ENCODE measurements around the gene SYNJ1. TPM values are rescaled to one million over a fixed set of nuclear protein-coding genes. Genes with fewer than 3 reads are reported as not detected.

SYNJ1 gene
- polyA plus RNA-seq, 3 donors = 4.0 to 16.5 (median 8.1) TPM

DNA sequence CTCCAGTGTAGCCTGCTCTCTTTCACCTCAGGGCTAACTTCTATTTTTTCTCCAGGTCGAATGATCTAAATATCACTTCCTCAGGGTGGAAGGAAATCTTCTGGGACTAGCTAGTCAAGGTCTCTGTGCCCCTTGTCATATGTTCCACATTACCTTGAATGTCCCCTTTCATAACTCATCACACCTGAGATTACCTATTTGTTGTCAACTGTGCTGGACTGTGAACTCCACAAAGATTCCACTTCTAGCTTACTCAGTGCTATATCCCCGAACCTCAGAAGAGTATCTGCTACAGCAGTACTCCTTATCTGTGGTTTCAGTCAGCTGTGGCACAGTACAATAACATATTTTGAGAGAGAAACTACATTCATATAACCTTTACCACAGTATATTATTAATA is 14.6 kb upstream of the SYNJ1 start:
- peaks cover 86 to 95% of the 10 kb centered on the region in 2 donors for H3K36me3 Mint-ChIP-seq
- H3K4me3 Mint-ChIP-seq = no peak overlapping the region

GRCh38 chr21:32741336-32741735 is 13.5 kb upstream of the SYNJ1 start:
- no peaks in the 10 kb centered on the region for H3K27me3 Mint-ChIP-seq (ENCODE audit: low read depth in 3 of 3)
- H3K79me2 ChIP-seq (ENCODE audit: insufficient read depth, low read length) = no peaks in the 10 kb centered on the region
- WGBS (ENCODE audit: insufficient coverage) = 90% methylated on average over 2 of the region's 3 CpGs
- peaks cover 92 to 99% of the 10 kb centered on the region in 2 donors for H3K36me3 ChIP-seq (replicated peaks in 1 of 2; ENCODE audit: control insufficient read depth in 1 of 2, insufficient read depth in 2 of 2, low read length in 2 of 2)
- H3K9me3 ChIP-seq (replicated peaks in 1 of 2; ENCODE audit: control insufficient read depth in 1 of 2, insufficient read depth in 1 of 2, low read length in 2 of 2) = no peaks in the 10 kb centered on the region
- H3K9me3 Mint-ChIP-seq = no peaks in the 10 kb centered on the region
- H3K27ac ChIP-seq (ENCODE audit: low read depth in 1 of 2, low read length in 2 of 2) = no peak overlapping the region
- H3K4me2 ChIP-seq (replicated peaks; ENCODE audit: extremely low read depth, low read length, poor library complexity, severe bottlenecking) = no peak overlapping the region
- no peak overlapping the region for H3K4me3 Mint-ChIP-seq
- no peaks in the 10 kb centered on the region for H3K4me1 Mint-ChIP-seq
- no peaks in the 10 kb centered on the region for H3K4me1 ChIP-seq (ENCODE audit: control insufficient read depth in 1 of 2, insufficient read depth in 2 of 2, low read length in 2 of 2)
- H3K4me3 ChIP-seq (replicated peaks in 1 of 3; ENCODE audit: low read depth in 2 of 3, low read length in 3 of 3) = no peak overlapping the region
- intact Hi-C loops (cut with micrococcal nuclease) = no loop called here
- no peak overlapping the region for H2AFZ ChIP-seq (ENCODE audit: insufficient read depth, low read depth, low read length, poor library complexity, severe bottlenecking)
- no peak overlapping the region for H3K9ac ChIP-seq (ENCODE audit: insufficient read depth, low read length, poor library complexity, severe bottlenecking)
- no peaks in the 10 kb centered on the region for H4K20me1 ChIP-seq (ENCODE audit: insufficient read depth, low read length)
- DNase-seq = no peak
- H3K36me3 Mint-ChIP-seq = peaks cover 80 to 92% of the 10 kb centered on the region in 2 donors
- H3K27me3 ChIP-seq (ENCODE audit: control insufficient read depth in 2 of 2, insufficient read depth in 2 of 2, low read length in 2 of 2) = no peaks in the 10 kb centered on the region
- TF ChIP-seq, protein P1, sequence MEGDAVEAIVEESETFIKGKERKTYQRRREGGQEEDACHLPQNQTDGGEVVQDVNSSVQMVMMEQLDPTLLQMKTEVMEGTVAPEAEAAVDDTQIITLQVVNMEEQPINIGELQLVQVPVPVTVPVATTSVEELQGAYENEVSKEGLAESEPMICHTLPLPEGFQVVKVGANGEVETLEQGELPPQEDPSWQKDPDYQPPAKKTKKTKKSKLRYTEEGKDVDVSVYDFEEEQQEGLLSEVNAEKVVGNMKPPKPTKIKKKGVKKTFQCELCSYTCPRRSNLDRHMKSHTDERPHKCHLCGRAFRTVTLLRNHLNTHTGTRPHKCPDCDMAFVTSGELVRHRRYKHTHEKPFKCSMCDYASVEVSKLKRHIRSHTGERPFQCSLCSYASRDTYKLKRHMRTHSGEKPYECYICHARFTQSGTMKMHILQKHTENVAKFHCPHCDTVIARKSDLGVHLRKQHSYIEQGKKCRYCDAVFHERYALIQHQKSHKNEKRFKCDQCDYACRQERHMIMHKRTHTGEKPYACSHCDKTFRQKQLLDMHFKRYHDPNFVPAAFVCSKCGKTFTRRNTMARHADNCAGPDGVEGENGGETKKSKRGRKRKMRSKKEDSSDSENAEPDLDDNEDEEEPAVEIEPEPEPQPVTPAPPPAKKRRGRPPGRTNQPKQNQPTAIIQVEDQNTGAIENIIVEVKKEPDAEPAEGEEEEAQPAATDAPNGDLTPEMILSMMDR (IDR thresholded peaks at IDR 0.05) = no peak
- peak overlapping the region in 3 of 7 donors; percentile 8 to 26 (median 17) for H3K27ac Mint-ChIP-seq

More for the DNA sequence above, 14.6 kb upstream of the SYNJ1 start:
- TF ChIP-seq, protein P1 (IDR thresholded peaks at IDR 0.05) = no peak
- intact Hi-C loops (cut with micrococcal nuclease) = no loop called here
- Mint-ChIP-seq H3K27ac (peak overlapping the region in 1 of 7 donors; percentile 2), H3K27me3 (ENCODE audit: low read depth in 3 of 3) (peaks cover 0 to 2% (median 0%) of the 10 kb centered on the region in 3 donors), H3K9me3 (peaks cover 0 to 3% (median 0%) of the 10 kb centered on the region in 7 donors), H3K4me1 (no peaks in the 10 kb centered on the region)
- Histone ChIP-seq H3K4me1 (ENCODE audit: control insufficient read depth in 1 of 2, insufficient read depth in 2 of 2, low read length in 2 of 2) (no peaks in the 10 kb centered on the region), H3K36me3 (replicated peaks in 1 of 2; ENCODE audit: control insufficient read depth in 1 of 2, insufficient read depth in 2 of 2, low read length in 2 of 2) (peaks cover 91 to 99% of the 10 kb centered on the region in 2 donors), H3K79me2 (ENCODE audit: insufficient read depth, low read length) (no peaks in the 10 kb centered on the region), H3K9me3 (replicated peaks in 1 of 2; ENCODE audit: control insufficient read depth in 1 of 2, insufficient read depth in 1 of 2, low read length in 2 of 2) (no peaks in the 10 kb centered on the region), H3K9ac (ENCODE audit: insufficient read depth, low read length, poor library complexity, severe bottlenecking) (no peak overlapping the region), H3K4me2 (replicated peaks; ENCODE audit: extremely low read depth, low read length, poor library complexity, severe bottlenecking) (no peak overlapping the region), H2AFZ (ENCODE audit: insufficient read depth, low read depth, low read length, poor library complexity, severe bottlenecking) (no peak overlapping the region), H3K4me3 (replicated peaks in 1 of 3; ENCODE audit: low read depth in 2 of 3, low read length in 3 of 3) (no peak overlapping the region), H3K27me3 (ENCODE audit: control insufficient read depth in 2 of 2, insufficient read depth in 2 of 2, low read length in 2 of 2) (no peaks in the 10 kb centered on the region), H3K27ac (ENCODE audit: low read depth in 1 of 2, low read length in 2 of 2) (no peak overlapping the region), H4K20me1 (ENCODE audit: insufficient read depth, low read length) (no peaks in the 10 kb centered on the region)
- no peak for DNase-seq
- WGBS (ENCODE audit: insufficient coverage) = no CpG with 5 or more reads among the region's 2 CpGs
